ENCODE results near the gene CPB1. TPM values are rescaled to one million over a fixed set of nuclear protein-coding genes. Genes with fewer than 3 reads are reported as not detected.
"Not testable (repeated sequence)": the region's sequence is repeated elsewhere in the genome, so short reads cannot be mapped to it uniquely, and the experiment has no call there.

The CPB1 gene
- not detected for total RNA-seq

DNA sequence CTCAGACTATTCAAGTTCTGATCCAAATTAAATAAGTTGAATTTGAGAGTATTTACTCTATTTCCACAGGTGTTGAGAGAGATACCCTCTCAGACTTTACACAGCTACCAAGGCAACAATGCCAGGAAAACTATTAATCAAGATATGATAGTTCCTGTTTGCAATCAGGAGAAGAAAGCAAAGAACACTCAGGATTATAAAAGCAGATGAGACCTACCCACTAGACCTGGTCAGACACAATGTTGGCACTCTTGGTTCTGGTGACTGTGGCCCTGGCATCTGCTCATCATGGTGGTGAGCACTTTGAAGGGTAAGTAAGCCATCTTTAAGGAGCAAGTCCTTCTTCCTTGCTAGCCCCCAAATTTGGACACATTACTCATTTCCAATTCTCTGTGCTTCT, at the start of gene CPB1:
Gene CPB1, plus strand, starts transcription at position 227 of the 400 bp plus-strand sequence. Its CDS starts 13 bp downstream, at position 240.
- ChIA-PET CTCF (no interaction called here), POLR2A (no interaction called here)
- H3K27ac Mint-ChIP-seq: no peak within 1 kb of the TSS
- H3K4me1 Mint-ChIP-seq (ENCODE audit: low read depth): no peaks in the 10 kb centered on the region
- ATAC-seq: no peak
- intact Hi-C loops (cut with micrococcal nuclease): no loop called here
- no peaks in the 10 kb centered on the region for H3K27me3 Mint-ChIP-seq
- H3K9me3 Mint-ChIP-seq: peaks cover under 1% of the 10 kb centered on the region
- no peak for DNase-seq
- H3K36me3 Mint-ChIP-seq (ENCODE audit: low read depth): no peaks in the 10 kb centered on the region
- TF ChIP-seq, protein P1, sequence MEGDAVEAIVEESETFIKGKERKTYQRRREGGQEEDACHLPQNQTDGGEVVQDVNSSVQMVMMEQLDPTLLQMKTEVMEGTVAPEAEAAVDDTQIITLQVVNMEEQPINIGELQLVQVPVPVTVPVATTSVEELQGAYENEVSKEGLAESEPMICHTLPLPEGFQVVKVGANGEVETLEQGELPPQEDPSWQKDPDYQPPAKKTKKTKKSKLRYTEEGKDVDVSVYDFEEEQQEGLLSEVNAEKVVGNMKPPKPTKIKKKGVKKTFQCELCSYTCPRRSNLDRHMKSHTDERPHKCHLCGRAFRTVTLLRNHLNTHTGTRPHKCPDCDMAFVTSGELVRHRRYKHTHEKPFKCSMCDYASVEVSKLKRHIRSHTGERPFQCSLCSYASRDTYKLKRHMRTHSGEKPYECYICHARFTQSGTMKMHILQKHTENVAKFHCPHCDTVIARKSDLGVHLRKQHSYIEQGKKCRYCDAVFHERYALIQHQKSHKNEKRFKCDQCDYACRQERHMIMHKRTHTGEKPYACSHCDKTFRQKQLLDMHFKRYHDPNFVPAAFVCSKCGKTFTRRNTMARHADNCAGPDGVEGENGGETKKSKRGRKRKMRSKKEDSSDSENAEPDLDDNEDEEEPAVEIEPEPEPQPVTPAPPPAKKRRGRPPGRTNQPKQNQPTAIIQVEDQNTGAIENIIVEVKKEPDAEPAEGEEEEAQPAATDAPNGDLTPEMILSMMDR (IDR thresholded peaks at IDR 0.05): no peak
- no peak within 1 kb of the TSS for H3K4me3 Mint-ChIP-seq

DNA sequence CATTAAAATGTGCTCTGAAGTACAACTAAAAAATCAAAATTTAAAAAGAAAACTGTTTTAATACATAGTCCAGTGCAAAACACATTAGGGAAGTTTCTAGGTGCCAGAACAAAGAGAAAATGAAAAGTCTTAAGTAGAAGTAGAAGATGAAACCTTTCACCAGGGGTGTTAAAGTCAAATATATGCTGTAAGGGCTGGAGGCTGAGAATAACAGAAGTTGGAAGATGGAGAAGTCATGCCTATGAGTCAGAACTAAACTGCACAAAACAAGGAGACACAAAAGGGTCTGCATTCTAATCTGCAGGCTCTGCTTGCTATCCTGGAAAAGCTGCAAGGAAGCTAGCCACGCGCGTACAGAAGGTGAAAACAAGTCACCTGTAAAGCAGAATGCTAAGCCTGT, 48.7 kb upstream of the CPB1 start:
- intact Hi-C loops (cut with micrococcal nuclease): no loop called here
- DNase-seq (no peak), ATAC-seq (no peak)
- no peak overlapping the region for H3K4me3 Mint-ChIP-seq
- POLR2A ChIA-PET: no interaction called here
- no peak overlapping the region for H3K27ac Mint-ChIP-seq
- no peaks in the 10 kb centered on the region for H3K36me3 Mint-ChIP-seq (ENCODE audit: low read depth)
- H3K9me3 Mint-ChIP-seq: no peaks in the 10 kb centered on the region
- TF ChIP-seq, protein P1 (IDR thresholded peaks at IDR 0.05): no peak
- H3K27me3 Mint-ChIP-seq: no peaks in the 10 kb centered on the region
- CTCF ChIA-PET: no interaction called here
- H3K4me1 Mint-ChIP-seq (ENCODE audit: low read depth): no peaks in the 10 kb centered on the region

DNA sequence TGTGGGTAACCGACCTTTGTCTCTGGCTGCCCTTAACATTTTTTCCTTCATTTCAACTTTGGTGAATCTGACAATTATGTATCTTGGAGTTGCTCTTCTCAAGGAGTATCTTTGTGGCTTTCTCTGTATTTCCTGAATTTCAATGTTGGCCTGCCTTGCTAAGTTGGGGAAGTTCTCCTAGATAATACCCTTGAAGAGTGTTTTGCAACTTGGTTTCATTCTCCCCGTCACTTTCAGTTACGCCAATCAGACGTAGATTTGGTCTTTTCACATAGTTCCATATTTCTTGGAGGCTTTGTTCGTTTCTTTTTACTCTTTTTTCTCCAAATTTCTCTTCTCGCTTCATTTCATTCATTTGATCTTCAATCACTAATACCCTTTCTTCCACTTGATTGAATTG, 42.6 kb upstream of the CPB1 start:
- H3K27me3 Mint-ChIP-seq; DNase-seq; H3K36me3 Mint-ChIP-seq (ENCODE audit: low read depth); CTCF ChIA-PET; H3K9me3 Mint-ChIP-seq; H3K27ac Mint-ChIP-seq; intact Hi-C loops (cut with micrococcal nuclease); POLR2A ChIA-PET; H3K4me3 Mint-ChIP-seq; ATAC-seq; H3K4me1 Mint-ChIP-seq (ENCODE audit: low read depth): not testable (repeated sequence)

DNA sequence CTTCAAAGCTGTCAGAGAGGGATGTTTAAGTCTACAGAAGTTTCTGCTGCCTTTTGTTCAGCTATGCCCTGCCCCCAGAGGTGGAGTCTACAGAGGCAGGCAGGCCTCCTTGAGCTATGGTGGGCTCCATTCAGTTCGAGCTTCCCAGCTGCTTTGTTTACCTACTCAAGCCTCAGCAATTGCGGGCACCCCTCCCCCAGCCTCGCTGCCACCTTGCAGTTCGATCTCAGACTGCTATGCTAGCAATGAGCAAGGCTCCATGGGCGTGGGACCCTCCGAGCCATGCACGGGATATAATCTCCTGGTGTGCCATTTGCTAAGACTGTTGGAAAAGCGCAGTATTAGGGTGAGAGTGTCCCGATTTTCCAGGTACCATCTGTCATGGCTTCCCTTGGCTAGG, 41.5 kb upstream of the CPB1 start:
- H3K36me3 Mint-ChIP-seq (ENCODE audit: low read depth); H3K4me3 Mint-ChIP-seq; ATAC-seq: not testable (repeated sequence)

DNA sequence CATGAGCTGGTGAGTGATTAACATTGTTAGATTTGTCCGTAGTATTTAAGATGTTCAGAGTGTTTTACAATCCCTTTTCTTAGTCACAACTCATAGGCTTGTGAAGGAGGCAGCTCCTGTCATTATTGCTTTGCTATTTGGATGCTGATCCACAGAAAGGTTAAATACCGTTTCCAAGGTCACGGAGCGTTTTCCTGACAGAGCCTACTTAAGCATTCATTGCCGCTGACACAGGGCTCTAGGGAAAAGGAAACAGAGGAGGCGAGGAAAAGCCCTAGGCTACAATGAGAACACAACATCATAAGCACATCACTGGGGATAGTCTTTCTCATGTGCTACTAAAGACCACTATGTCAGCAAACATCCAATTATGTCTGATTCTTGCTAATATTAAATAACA, 38.5 kb upstream of the CPB1 start:
- POLR2A ChIA-PET: no interaction called here
- TF ChIP-seq, protein P1 (IDR thresholded peaks at IDR 0.05): no peak
- Mint-ChIP-seq H3K27ac (no peak overlapping the region), H3K4me1 (ENCODE audit: low read depth) (no peaks in the 10 kb centered on the region), H3K36me3 (ENCODE audit: low read depth) (no peaks in the 10 kb centered on the region), H3K9me3 (no peaks in the 10 kb centered on the region), H3K4me3 (no peak overlapping the region), H3K27me3 (peaks cover 1% of the 10 kb centered on the region)
- ATAC-seq (no peak), DNase-seq (no peak)
- intact Hi-C loops (cut with micrococcal nuclease): no loop called here
- CTCF ChIA-PET: no interaction called here

More for the DNA sequence above, 41.5 kb upstream of the CPB1 start:
- H3K4me1 Mint-ChIP-seq (ENCODE audit: low read depth); H3K9me3 Mint-ChIP-seq; H3K27me3 Mint-ChIP-seq; intact Hi-C loops (cut with micrococcal nuclease); CTCF ChIA-PET; DNase-seq; H3K27ac Mint-ChIP-seq; POLR2A ChIA-PET: not testable (repeated sequence)

DNA sequence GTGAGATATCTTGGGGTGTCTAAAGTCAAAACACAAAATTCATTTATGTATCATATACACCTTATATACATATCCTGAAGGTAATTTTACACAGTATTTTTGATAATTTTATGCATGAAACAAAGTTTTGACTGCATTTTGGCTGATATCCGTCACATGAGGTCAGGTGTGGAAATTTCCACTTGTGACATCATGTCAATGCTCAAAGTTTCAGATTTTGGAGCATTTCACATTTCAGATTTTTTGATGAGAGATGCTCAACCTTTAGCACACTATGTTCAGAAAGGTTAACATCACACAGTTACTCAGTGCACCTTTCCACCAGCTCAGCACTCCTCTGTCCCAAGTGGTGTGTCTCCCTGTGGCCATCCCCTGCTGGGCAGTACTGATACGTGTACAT, 37.7 kb upstream of the CPB1 start:
- no peaks in the 10 kb centered on the region for H3K4me1 Mint-ChIP-seq (ENCODE audit: low read depth)

More for the DNA sequence above, 37.7 kb upstream of the CPB1 start:
- TF ChIP-seq, protein P1 (IDR thresholded peaks at IDR 0.05): no peak
- DNase-seq (no peak), ATAC-seq (no peak)
- Mint-ChIP-seq H3K27me3 (peaks cover 1% of the 10 kb centered on the region), H3K27ac (no peak overlapping the region), H3K9me3 (no peaks in the 10 kb centered on the region), H3K4me3 (no peak overlapping the region), H3K36me3 (ENCODE audit: low read depth) (no peaks in the 10 kb centered on the region)
- CTCF ChIA-PET: no interaction called here
- POLR2A ChIA-PET: no interaction called here
- intact Hi-C loops (cut with micrococcal nuclease): no loop called here
